ENCODE data around the gene ISG15. TPM values are rescaled to one million over a fixed set of nuclear protein-coding genes. Genes with fewer than 3 reads are reported as not detected.

The ISG15 gene
- total RNA-seq, 6 experiments from 2014 or later = 38.4 to 89.1 (median 42.1) TPM

- Mint-ChIP-seq H3K4me3 (peak within 1 kb of the TSS; percentile 86), H3K27ac (peak within 1 kb of the TSS; percentile 73), H3K36me3 (ENCODE audit: low read depth) (no peaks in the 10 kb centered on the region; the same call in 1 of the 2 replicates), H3K4me1 (ENCODE audit: low read depth) (no peaks in the 10 kb centered on the region), H3K9me3 (no peaks in the 10 kb centered on the region), H3K27me3 (ENCODE audit: insufficient read depth) (no peaks in the 10 kb centered on the region)
- DNase-seq = peak; percentile 20
- TF ChIP-seq, protein P1, sequence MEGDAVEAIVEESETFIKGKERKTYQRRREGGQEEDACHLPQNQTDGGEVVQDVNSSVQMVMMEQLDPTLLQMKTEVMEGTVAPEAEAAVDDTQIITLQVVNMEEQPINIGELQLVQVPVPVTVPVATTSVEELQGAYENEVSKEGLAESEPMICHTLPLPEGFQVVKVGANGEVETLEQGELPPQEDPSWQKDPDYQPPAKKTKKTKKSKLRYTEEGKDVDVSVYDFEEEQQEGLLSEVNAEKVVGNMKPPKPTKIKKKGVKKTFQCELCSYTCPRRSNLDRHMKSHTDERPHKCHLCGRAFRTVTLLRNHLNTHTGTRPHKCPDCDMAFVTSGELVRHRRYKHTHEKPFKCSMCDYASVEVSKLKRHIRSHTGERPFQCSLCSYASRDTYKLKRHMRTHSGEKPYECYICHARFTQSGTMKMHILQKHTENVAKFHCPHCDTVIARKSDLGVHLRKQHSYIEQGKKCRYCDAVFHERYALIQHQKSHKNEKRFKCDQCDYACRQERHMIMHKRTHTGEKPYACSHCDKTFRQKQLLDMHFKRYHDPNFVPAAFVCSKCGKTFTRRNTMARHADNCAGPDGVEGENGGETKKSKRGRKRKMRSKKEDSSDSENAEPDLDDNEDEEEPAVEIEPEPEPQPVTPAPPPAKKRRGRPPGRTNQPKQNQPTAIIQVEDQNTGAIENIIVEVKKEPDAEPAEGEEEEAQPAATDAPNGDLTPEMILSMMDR (IDR thresholded peaks at IDR 0.05) = no peak
Observed at GRCh38 chr1:966135-966703, 47.1 kb upstream of the ISG15 start, which contains the start of gene PLEKHN1. Gene PLEKHN1 (plus strand): TSS chr1:966482. CDS start chr1:966532, 50 bp downstream.

DNA sequence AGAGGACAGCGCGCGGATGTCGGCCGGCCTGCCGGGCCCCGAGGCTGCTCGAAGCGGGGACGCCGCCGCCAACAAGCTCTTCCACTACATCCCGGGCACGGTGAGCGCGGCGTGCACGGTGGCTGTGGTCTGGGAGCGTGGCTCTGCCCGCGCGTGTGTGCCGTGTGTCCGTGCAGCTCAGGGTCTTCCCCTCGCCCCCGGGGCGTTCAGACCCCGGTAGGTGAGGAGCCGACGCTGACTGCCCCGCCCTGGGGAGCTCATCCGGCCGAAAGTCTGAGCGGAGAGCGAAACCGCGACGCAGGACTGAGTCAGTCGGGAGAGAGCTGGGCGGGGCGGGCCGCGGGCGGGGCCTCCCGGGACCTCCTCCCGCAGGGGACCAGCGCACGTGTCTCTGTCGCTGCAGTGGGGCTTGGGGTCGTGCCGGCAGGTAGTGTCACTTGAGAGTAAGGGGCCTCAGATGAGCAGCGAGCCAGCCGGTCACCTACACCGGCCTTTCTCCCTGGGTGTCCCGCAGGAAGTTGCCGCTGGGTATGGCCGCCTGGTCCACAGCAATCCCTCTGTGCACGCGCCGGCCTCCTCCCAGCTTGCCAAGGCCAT lies 46.5 kb upstream of the ISG15 start:
- DNase-seq = peak; percentile 59
- peak overlapping the region; percentile 73 for H3K27ac Mint-ChIP-seq
- TF ChIP-seq, protein P1 (IDR thresholded peaks at IDR 0.05) = no peak
- H3K4me3 Mint-ChIP-seq = peak overlapping the region; percentile 86
- H3K27me3 Mint-ChIP-seq (ENCODE audit: insufficient read depth) = no peaks in the 10 kb centered on the region
- H3K9me3 Mint-ChIP-seq = no peaks in the 10 kb centered on the region
- H3K4me1 Mint-ChIP-seq (ENCODE audit: low read depth) = no peaks in the 10 kb centered on the region
- no peaks in the 10 kb centered on the region; the same call in 1 of the 2 replicates for H3K36me3 Mint-ChIP-seq (ENCODE audit: low read depth)

GRCh38 chr1:967466-968343 lies 45.6 kb upstream of the ISG15 start:
- DNase-seq = no peak
- TF ChIP-seq, protein P1 (IDR thresholded peaks at IDR 0.05) = no peak
- H3K27me3 Mint-ChIP-seq (ENCODE audit: insufficient read depth) = no peaks in the 10 kb centered on the region
- H3K27ac Mint-ChIP-seq = no peak overlapping the region
- H3K36me3 Mint-ChIP-seq (ENCODE audit: low read depth) = no peaks in the 10 kb centered on the region; the same call in 1 of the 2 replicates
- peak overlapping the region; percentile 86; the same call in 1 of the 2 replicates for H3K4me3 Mint-ChIP-seq
- no peaks in the 10 kb centered on the region for H3K4me1 Mint-ChIP-seq (ENCODE audit: low read depth)
- no peaks in the 10 kb centered on the region for H3K9me3 Mint-ChIP-seq

DNA sequence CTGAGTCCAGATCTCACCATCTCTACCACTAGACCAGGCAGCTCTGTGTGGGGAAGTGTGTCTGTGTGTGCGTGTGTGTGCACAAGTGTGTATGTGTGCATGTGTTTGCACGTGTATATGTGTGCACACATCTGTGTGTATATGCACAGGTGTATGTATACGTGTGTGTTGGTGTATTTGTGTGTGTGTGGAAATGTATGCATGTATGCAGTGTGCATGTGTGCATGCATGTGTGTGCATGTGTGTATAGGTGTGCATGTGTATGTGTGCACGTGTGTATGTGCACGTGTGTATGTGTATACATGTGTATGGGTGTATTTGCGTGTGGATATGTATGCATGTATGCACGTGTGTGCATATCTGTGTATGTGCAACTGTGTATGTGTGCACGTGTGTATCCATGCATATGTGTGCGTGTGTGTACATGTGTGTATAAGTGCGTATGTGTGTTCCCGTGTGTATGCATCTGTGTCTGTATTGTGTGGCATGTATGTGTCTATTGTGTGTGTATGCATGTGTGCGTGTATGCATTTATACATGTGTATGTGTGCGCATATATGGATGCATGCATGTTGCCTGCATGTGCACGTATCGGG lies 43.9 kb upstream of the ISG15 start:
- Mint-ChIP-seq H3K9me3 (no peaks in the 10 kb centered on the region), H3K4me3 (no peak overlapping the region), H3K27me3 (ENCODE audit: insufficient read depth) (no peaks in the 10 kb centered on the region), H3K36me3 (ENCODE audit: low read depth) (no peaks in the 10 kb centered on the region; the same call in 1 of the 2 replicates), H3K4me1 (ENCODE audit: low read depth) (no peaks in the 10 kb centered on the region), H3K27ac (no peak overlapping the region)
- DNase-seq = no peak
- TF ChIP-seq, protein P1 (IDR thresholded peaks at IDR 0.05) = no peak

DNA sequence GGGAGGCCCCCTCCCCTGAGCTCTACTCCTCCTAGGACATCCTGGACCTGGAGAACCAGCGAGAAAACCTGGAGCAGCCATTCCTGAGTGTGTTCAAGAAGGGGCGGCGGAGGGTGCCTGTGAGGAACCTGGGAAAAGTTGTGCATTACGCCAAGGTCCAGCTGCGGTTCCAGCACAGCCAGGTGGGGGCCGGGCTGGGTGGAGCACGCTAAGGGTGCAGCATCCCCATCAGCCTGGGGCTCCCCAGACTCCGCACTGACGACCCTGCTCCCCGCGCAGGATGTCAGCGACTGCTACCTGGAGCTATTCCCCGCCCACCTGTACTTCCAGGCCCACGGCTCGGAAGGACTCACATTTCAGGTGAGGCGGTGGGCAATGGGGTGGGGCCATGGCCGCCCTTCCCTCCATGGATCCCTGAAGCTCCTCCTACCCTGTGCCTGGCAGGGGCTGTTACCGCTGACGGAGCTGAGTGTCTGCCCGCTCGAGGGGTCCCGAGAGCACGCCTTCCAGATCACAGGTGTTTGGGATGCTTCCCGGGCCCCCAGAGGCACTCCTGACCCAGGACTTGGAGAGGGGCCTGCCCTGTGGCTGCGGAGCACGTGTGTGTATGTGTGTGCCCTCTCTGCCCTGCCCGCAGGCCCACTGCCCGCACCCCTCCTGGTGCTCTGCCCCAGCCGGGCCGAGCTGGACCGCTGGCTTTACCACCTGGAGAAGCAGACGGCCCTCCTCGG lies 42.9 kb upstream of the ISG15 start:
- no peak for DNase-seq
- Mint-ChIP-seq H3K4me1 (ENCODE audit: low read depth) (no peaks in the 10 kb centered on the region), H3K9me3 (no peaks in the 10 kb centered on the region), H3K36me3 (ENCODE audit: low read depth) (no peaks in the 10 kb centered on the region), H3K27me3 (ENCODE audit: insufficient read depth) (no peaks in the 10 kb centered on the region), H3K4me3 (no peak overlapping the region), H3K27ac (no peak overlapping the region)
- TF ChIP-seq, protein P1 (IDR thresholded peaks at IDR 0.05) = no peak

Data from HFFc6 (cell line).